Heart left ventricle (tissue), 16 donors: ENCODE results near the gene STRIT1. TPM values are rescaled to one million over a fixed set of nuclear protein-coding genes. Genes with fewer than 3 reads are reported as not detected.

Experiments
- ATAC-seq, 4 donors: fragments of 200-7000 bp; cut with Tn5 transposase; one replicate each; pipeline ENCODE4 v1.9.1; 2020 to 2022; ENCODE audit warnings: moderate library complexity in 4 of 4, mild to moderate bottlenecking in 3 of 4, moderate number of reproducible peaks in 1 of 4
- DNase-seq, 5 donors: peaks; one replicate each; pipeline ENCODE4 v3.0.0-alpha.2; 2020
- H3K27ac ChIP-seq, 12 donors: fragments of 200-600 bp; sonication (generic) in 4 of 12; one replicate each; pipeline versions ENCODE4 v1.5.0 to v1.8.0; 2016 to 2022; ENCODE audit warnings: mild to moderate bottlenecking in 2 of 12
- H3K27me3 ChIP-seq, 9 donors: fragments of 200-600 bp; sonication (generic) in 2 of 9; one replicate each; pipeline versions ENCODE4 v1.5.1 to v1.8.0; 2016 to 2022; ENCODE audit warnings: mild to moderate bottlenecking in 3 of 9
- H3K36me3 ChIP-seq, 9 donors: fragments of 200-600 bp; sonication (generic) in 2 of 9; one replicate each; pipeline versions ENCODE4 v1.5.0 to v1.8.0; 2018 to 2022; ENCODE audit warnings: mild to moderate bottlenecking in 2 of 9
- H3K4me1 ChIP-seq, 12 donors: fragments of 200-600 bp; sonication (generic) in 4 of 12; one replicate each; pipeline versions ENCODE4 v1.5.0 to v1.8.0; 2016 to 2022; ENCODE audit warnings: mild to moderate bottlenecking in 3 of 12
- H3K4me3 ChIP-seq, 12 donors: fragments of 200-600 bp; sonication (generic) in 4 of 12; one replicate each; pipeline versions ENCODE4 v1.5.0 to v1.8.0; 2017 to 2022; ENCODE audit warnings: mild to moderate bottlenecking in 9 of 12, moderate library complexity in 4 of 12
- H3K9me3 ChIP-seq, 12 donors: fragments of 200-600 bp; sonication (generic) in 4 of 12; one replicate each; pipeline versions ENCODE4 v1.5.0 to v1.8.0; 2016 to 2022; ENCODE audit warnings: mild to moderate bottlenecking in 1 of 12
- CTCF ChIP-seq, 12 donors: fragments of 200-600 bp; sonication (generic) in 4 of 12; IDR thresholded peaks; one replicate each; pipeline versions ENCODE4 v1.5.0 to v1.8.0; 2018 to 2022; ENCODE audit warnings: antibody characterized with exemption in 12 of 12, mild to moderate bottlenecking in 5 of 12
- POLR2A ChIP-seq, 2 donors: fragments of 450-650 bp; IDR thresholded peaks; one replicate each; pipeline ENCODE4 v1.6.1; 2017; ENCODE audit warnings: antibody characterized with exemption in 2 of 2, mild to moderate bottlenecking in 2 of 2, moderate library complexity in 2 of 2
- WGBS, 4 donors: extraction: QIAGEN DNeasy Blood & Tissue Kit in 2 of 4; methylation state at CpG; one replicate each; pipeline versions ENCODE4 v1.1.5 to v1.1.7; 2013 to 2018; 5-methylcytosine and 5-hydroxymethylcytosine counted together
- intact Hi-C, 10 donors: fragments of 100-400 bp; cut with DNase I; formaldehyde crosslinking; loops; one replicate each; pipeline versions ENCODE4 v1.11.1 to v1.14.2; 2022
- polyA plus RNA-seq, 2 donors: library from polyadenylated mRNA; stranded (reverse); fragments of 200-250 nt; gene quantifications; one replicate each; pipeline ENCODE4 v1.2.3, GENCODE V29; 2013
- total RNA-seq, 9 donors: library from RNA; depleted of rRNA in 2 of 9; stranded (reverse); fragments of >200 nt in 2 of 9; fragmentation: NEBNext Ultra II Directional in 3 of 9; extraction: Animal tissue kit (Norgen Biotek cat#: 25700) in 3 of 9; gene quantifications; one replicate each; pipeline versions ENCODE4 v1.1.0 to v1.2.4, GENCODE V29; 2016 to 2023
- donor health status: ischemic (EF 13 %, LVEDD 7.1; RV severe dilation, severe dysfunction).
- donor health status: healthy with polysubstance abuse.
- donor health status: DM: no; HTN: yes; CAD: no.
- donor health status: DM: no; HTN: no; CAD: no.
- donor health status: ischemic (EF 25% LVEDD 6.9; RV normal size, moderate dysfunction).
- donor health status: ischemic (EF 25% LVEDD 5.7; RV mildly dilated, moderate dysfunction).
- donor health status: healthy.
- donor health status: DM: yes; HTN: yes; CAD: no.
- donor health status: ischemic (EF 35%, LVEDD 5.7; RV mildly dilated, moderate dysfunction).
- donor health status: nonischemic (EF 11% LVEDD 7.7; RV severe dilation, severe dysfunction).
- donor health status: DM: yes; HTN: yes; CAD: no.
- donor health status: PGD.
- donor health status: ischemic (EF 29% LVEDD 5.4; RV normal size, mild dysfunction).
- donor health status: nonischemic (EF 23%, LVEDD 6.1; RV moderate dilation, normal function).

STRIT1 gene
- total and polyA plus RNA-seq, 11 donors: 0.18 to 12.0 (median 1.6) TPM

DNA sequence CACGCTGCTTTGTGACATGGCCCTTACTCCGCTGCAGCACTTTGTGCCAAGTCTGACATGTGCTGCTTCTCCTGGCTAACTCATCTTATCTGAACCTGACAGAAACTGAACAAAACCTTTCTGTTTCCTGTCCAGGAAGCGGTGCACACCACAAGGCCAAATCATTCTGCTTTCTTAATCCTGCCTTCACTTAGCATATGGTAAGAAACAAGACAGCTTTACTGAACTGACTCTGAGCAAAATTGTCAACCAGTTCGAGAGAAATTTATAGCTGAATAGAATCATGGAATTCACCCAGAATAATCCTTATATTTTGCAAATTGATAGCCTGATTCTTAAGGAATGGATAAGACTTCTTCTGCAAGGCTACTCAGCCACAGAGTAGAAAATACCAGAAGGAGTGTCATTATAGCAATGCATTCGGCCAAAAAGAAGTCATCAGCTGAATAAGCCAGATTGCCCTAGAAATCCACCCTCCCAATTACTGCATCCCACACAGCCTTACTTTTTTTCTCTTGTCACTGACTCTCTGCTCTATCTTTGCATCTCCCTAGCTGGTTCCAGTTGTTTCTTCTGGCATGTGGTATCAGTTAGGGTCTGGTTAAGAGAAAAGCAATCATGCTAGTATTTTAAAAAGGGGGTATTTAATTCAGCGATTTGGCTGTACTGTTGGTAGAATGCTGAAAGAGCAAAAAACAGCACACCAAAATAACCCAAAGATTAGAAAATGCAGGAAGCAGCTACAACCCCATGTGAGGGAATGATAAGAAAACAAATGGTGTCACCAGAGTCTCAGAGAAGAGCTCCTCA, 41.6 kb upstream of the STRIT1 start:
- H3K27me3 ChIP-seq: no peaks in the 10 kb centered on the region
- intact Hi-C loops: no loop called here
- H3K4me1 ChIP-seq: peaks cover 0 to 5% (median 0%) of the 10 kb centered on the region in 12 donors
- no peak for TF ChIP-seq CTCF (IDR thresholded peaks at IDR 0.05)
- TF ChIP-seq POLR2A (IDR thresholded peaks at IDR 0.05): no peak
- no peaks in the 10 kb centered on the region for H3K9me3 ChIP-seq
- no peak overlapping the region for H3K27ac ChIP-seq
- no peaks in the 10 kb centered on the region for H3K36me3 ChIP-seq
- no peak for DNase-seq
- 33 to 43% (median 34%) methylated on average over 6 of the region's 6 CpGs for WGBS, 4 donors
- peak in 1 of 4 donors; percentile 36 for ATAC-seq
- no peak overlapping the region for H3K4me3 ChIP-seq

- 44 to 67% (median 58%) methylated on average over 3 of the region's 3 CpGs for WGBS, 4 donors
- Histone ChIP-seq H3K27ac (no peak overlapping the region), H3K4me3 (no peak overlapping the region), H3K9me3 (no peaks in the 10 kb centered on the region), H3K4me1 (peaks cover 0 to 5% (median 0%) of the 10 kb centered on the region in 12 donors), H3K36me3 (no peaks in the 10 kb centered on the region), H3K27me3 (no peaks in the 10 kb centered on the region)
- ATAC-seq (no peak), DNase-seq (no peak)
- intact Hi-C loops: no loop called here
- TF ChIP-seq POLR2A (IDR thresholded peaks at IDR 0.05) (no peak), CTCF (IDR thresholded peaks at IDR 0.05) (no peak)
These were observed 40.9 kb upstream of the STRIT1 start for GRCh38 chr3:155334215-155334913.

DNA sequence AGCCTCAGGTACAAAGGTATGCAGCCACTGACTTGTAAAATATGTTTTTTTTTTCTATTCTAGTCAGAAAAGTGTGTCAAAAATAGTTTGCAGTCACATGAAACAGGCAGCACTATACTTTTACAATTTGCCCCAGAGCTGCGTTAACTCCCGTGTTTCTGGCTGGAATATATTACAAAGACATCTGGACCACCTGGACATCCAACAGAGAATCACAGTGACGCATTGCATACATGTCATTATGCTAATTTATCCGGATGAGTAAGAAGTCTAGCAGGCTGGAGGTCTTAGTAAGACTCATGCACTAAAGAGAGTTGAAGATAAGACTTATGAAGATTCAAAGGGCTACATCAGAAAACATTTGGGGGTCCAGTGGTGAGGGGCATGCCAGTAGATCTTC, 39.2 kb upstream of the STRIT1 start:
- ATAC-seq: no peak
- no peaks in the 10 kb centered on the region for H3K9me3 ChIP-seq
- H3K27ac ChIP-seq: no peak overlapping the region
- peaks cover 0 to 5% (median 0%) of the 10 kb centered on the region in 12 donors for H3K4me1 ChIP-seq
- intact Hi-C loops: no loop called here
- no peak overlapping the region for H3K4me3 ChIP-seq
- TF ChIP-seq POLR2A (IDR thresholded peaks at IDR 0.05) (no peak), CTCF (IDR thresholded peaks at IDR 0.05) (no peak)
- no peaks in the 10 kb centered on the region for H3K36me3 ChIP-seq
- no peak for DNase-seq
- H3K27me3 ChIP-seq: no peaks in the 10 kb centered on the region
- WGBS, 4 donors: 64 to 88% (median 73%) methylated on average over 4 of the region's 4 CpGs

GRCh38 chr3:155331078-155331477, 37.6 kb upstream of the STRIT1 start:
- 86 to 93% (median 90%) methylated on average over 2 of the region's 2 CpGs for WGBS, 4 donors
- ATAC-seq: no peak
- intact Hi-C loops: no loop called here

More at GRCh38 chr3:155331078-155331477, 37.6 kb upstream of the STRIT1 start:
- TF ChIP-seq CTCF (IDR thresholded peaks at IDR 0.05): no peak
- no peak for TF ChIP-seq POLR2A (IDR thresholded peaks at IDR 0.05)
- Histone ChIP-seq H3K4me3 (no peak overlapping the region), H3K27ac (no peak overlapping the region), H3K9me3 (no peaks in the 10 kb centered on the region), H3K27me3 (no peaks in the 10 kb centered on the region), H3K4me1 (peaks cover 0 to 5% (median 0%) of the 10 kb centered on the region in 12 donors), H3K36me3 (no peaks in the 10 kb centered on the region)
- DNase-seq: no peak
